Measurements from ENCODE around the gene RELT. TPM values are rescaled to one million over a fixed set of nuclear protein-coding genes. Genes with fewer than 3 reads are reported as not detected.

The RELT gene
- total RNA-seq, 1 donor = 4.0 TPM

- H3K4me3 ChIP-seq (ENCODE audit: insufficient read depth, low read length) = no peak overlapping the region
- H3K27ac ChIP-seq (ENCODE audit: low read depth, low read length) = no peak overlapping the region
- H3K79me2 ChIP-seq (ENCODE audit: insufficient read depth, low read length) = no peaks in the 10 kb centered on the region
- peaks cover 30% of the 10 kb centered on the region for H3K36me3 ChIP-seq (ENCODE audit: insufficient read depth, low read length)
- H3K4me1 ChIP-seq (ENCODE audit: insufficient read depth, low read length) = peaks cover 21% of the 10 kb centered on the region
- TF ChIP-seq CTCF (IDR thresholded peaks at IDR 0.05; ENCODE audit: extremely low read depth, low read depth, low read length) = no peak
- H3K27me3 ChIP-seq (ENCODE audit: insufficient read depth, low read length) = no peaks in the 10 kb centered on the region
- H4K20me1 ChIP-seq (ENCODE audit: insufficient read depth, low read length) = no peaks in the 10 kb centered on the region
- no peak overlapping the region for H2AFZ ChIP-seq (ENCODE audit: low read length)
- no peak for DNase-seq (ENCODE audit: insufficient read length, low spot score, missing footprints)
- no peaks in the 10 kb centered on the region for H3K9me3 ChIP-seq (ENCODE audit: low read depth, low read length)
- no peak overlapping the region for H3K4me2 ChIP-seq (ENCODE audit: insufficient read depth, low read length)
Observed at GRCh38 chr11:73404506-73405145, 28.4 kb downstream of the RELT start.

GRCh38 chr11:73405146-73405510 is 28.9 kb downstream of the RELT start:
- no peak overlapping the region for H3K4me3 ChIP-seq (ENCODE audit: insufficient read depth, low read length)
- no peak for DNase-seq (ENCODE audit: insufficient read length, low spot score, missing footprints)
- peaks cover 30% of the 10 kb centered on the region for H3K36me3 ChIP-seq (ENCODE audit: insufficient read depth, low read length)
- no peaks in the 10 kb centered on the region for H3K9me3 ChIP-seq (ENCODE audit: low read depth, low read length)
- no peaks in the 10 kb centered on the region for H3K27me3 ChIP-seq (ENCODE audit: insufficient read depth, low read length)
- H2AFZ ChIP-seq (ENCODE audit: low read length) = no peak overlapping the region
- TF ChIP-seq CTCF (IDR thresholded peaks at IDR 0.05; ENCODE audit: extremely low read depth, low read depth, low read length) = no peak
- no peaks in the 10 kb centered on the region for H3K79me2 ChIP-seq (ENCODE audit: insufficient read depth, low read length)
- H3K27ac ChIP-seq (ENCODE audit: low read depth, low read length) = no peak overlapping the region
- no peaks in the 10 kb centered on the region for H4K20me1 ChIP-seq (ENCODE audit: insufficient read depth, low read length)
- no peak overlapping the region for H3K4me2 ChIP-seq (ENCODE audit: insufficient read depth, low read length)
- H3K4me1 ChIP-seq (ENCODE audit: insufficient read depth, low read length) = peaks cover 19% of the 10 kb centered on the region

GRCh38 chr11:73406131-73406530 is 29.9 kb downstream of the RELT start:
- H3K27ac ChIP-seq (ENCODE audit: low read depth, low read length) = no peak overlapping the region
- H3K4me3 ChIP-seq (ENCODE audit: insufficient read depth, low read length) = no peak overlapping the region
- peak; percentile 47 for DNase-seq (ENCODE audit: insufficient read length, low spot score, missing footprints)
- H3K4me2 ChIP-seq (ENCODE audit: insufficient read depth, low read length) = no peak overlapping the region
- H3K4me1 ChIP-seq (ENCODE audit: insufficient read depth, low read length) = peaks cover 16% of the 10 kb centered on the region
- H3K9me3 ChIP-seq (ENCODE audit: low read depth, low read length) = no peaks in the 10 kb centered on the region
- H2AFZ ChIP-seq (ENCODE audit: low read length) = no peak overlapping the region
- no peaks in the 10 kb centered on the region for H4K20me1 ChIP-seq (ENCODE audit: insufficient read depth, low read length)
- H3K36me3 ChIP-seq (ENCODE audit: insufficient read depth, low read length) = peaks cover 33% of the 10 kb centered on the region
- TF ChIP-seq CTCF (IDR thresholded peaks at IDR 0.05; ENCODE audit: extremely low read depth, low read depth, low read length) = no peak
- H3K27me3 ChIP-seq (ENCODE audit: insufficient read depth, low read length) = no peaks in the 10 kb centered on the region
- H3K79me2 ChIP-seq (ENCODE audit: insufficient read depth, low read length) = no peaks in the 10 kb centered on the region

GRCh38 chr11:73406619-73407018 is 30.4 kb downstream of the RELT start:
- no peaks in the 10 kb centered on the region for H3K79me2 ChIP-seq (ENCODE audit: insufficient read depth, low read length)
- no peaks in the 10 kb centered on the region for H3K27me3 ChIP-seq (ENCODE audit: insufficient read depth, low read length)
- peaks cover 33% of the 10 kb centered on the region for H3K36me3 ChIP-seq (ENCODE audit: insufficient read depth, low read length)
- no peak overlapping the region for H3K4me3 ChIP-seq (ENCODE audit: insufficient read depth, low read length)
- no peak overlapping the region for H3K4me2 ChIP-seq (ENCODE audit: insufficient read depth, low read length)
- H2AFZ ChIP-seq (ENCODE audit: low read length) = no peak overlapping the region
- no peaks in the 10 kb centered on the region for H3K9me3 ChIP-seq (ENCODE audit: low read depth, low read length)
- no peak for DNase-seq (ENCODE audit: insufficient read length, low spot score, missing footprints)
- TF ChIP-seq CTCF (IDR thresholded peaks at IDR 0.05; ENCODE audit: extremely low read depth, low read depth, low read length) = no peak
- peaks cover 11% of the 10 kb centered on the region for H3K4me1 ChIP-seq (ENCODE audit: insufficient read depth, low read length)
- no peak overlapping the region for H3K27ac ChIP-seq (ENCODE audit: low read depth, low read length)
- H4K20me1 ChIP-seq (ENCODE audit: insufficient read depth, low read length) = no peaks in the 10 kb centered on the region
